ENCODE data around the gene SPNS3.
A peak's percentile ranks its signal among the peaks of the same experiment; 100 is the strongest.

The SPNS3 gene

GRCh38 chr17:4520894-4521600, 87.3 kb downstream of the SPNS3 start:
- H3K4me1 ChIP-seq (ENCODE audit: insufficient read depth, low read length, severe bottlenecking) = peaks cover 28% of the 10 kb centered on the region
- no peak for TF ChIP-seq EZH2 (IDR thresholded peaks at IDR 0.05; ENCODE audit: borderline replicate concordance, low read length)
- no peaks in the 10 kb centered on the region for H3K9me3 ChIP-seq (ENCODE audit: low read length)
- H4K20me1 ChIP-seq (ENCODE audit: insufficient read depth, low read length) = no peaks in the 10 kb centered on the region
- H3K36me3 ChIP-seq (ENCODE audit: insufficient read depth, low read length) = no peaks in the 10 kb centered on the region
- H3F3A ChIP-seq (ENCODE audit: insufficient read depth, low read length) = no peaks in the 10 kb centered on the region
- no peaks in the 10 kb centered on the region for H3K27me3 ChIP-seq (ENCODE audit: insufficient read depth, low read length)
- H3K9me2 ChIP-seq (ENCODE audit: low read depth, low read length) = no peaks in the 10 kb centered on the region
- no peak overlapping the region for H3K4me3 ChIP-seq (ENCODE audit: low read depth, low read length, poor library complexity, severe bottlenecking)
- H3K27ac ChIP-seq (ENCODE audit: low read depth, low read length, poor library complexity, severe bottlenecking) = no peak overlapping the region
- H2AFZ ChIP-seq (ENCODE audit: low read length) = no peak overlapping the region
- no peaks in the 10 kb centered on the region for H3K79me2 ChIP-seq (ENCODE audit: insufficient read depth, low read length)
- H3K4me2 ChIP-seq (ENCODE audit: low read length) = no peak overlapping the region
- H3K9ac ChIP-seq (ENCODE audit: low read length) = no peak overlapping the region

DNA sequence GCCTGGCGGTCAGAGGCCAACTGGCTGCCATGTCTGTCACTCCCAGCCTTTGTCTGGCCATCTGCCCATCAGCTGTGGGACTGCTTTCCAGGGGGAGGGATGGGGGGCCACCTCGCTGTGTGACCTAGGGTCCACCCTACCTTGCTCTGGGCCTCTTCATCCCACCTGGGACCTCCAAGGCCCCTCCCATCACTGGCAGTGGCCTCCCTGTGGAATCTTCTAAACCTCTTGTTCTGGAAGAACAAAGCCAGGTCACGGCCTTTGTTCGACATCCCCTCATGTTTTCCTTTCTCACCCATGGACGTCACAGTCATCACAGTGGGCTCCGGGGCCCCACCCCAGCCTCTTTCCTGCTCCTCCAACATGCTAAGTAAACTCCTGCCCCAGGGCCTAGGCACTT, 88.9 kb downstream of the SPNS3 start:
- peak overlapping the region; percentile 50 for H3K27ac ChIP-seq (ENCODE audit: low read depth, low read length, poor library complexity, severe bottlenecking)
- H3K79me2 ChIP-seq (ENCODE audit: insufficient read depth, low read length) = no peaks in the 10 kb centered on the region
- no peaks in the 10 kb centered on the region for H3K27me3 ChIP-seq (ENCODE audit: insufficient read depth, low read length)
- no peaks in the 10 kb centered on the region for H3K9me3 ChIP-seq (ENCODE audit: low read length)
- H2AFZ ChIP-seq (ENCODE audit: low read length) = no peak overlapping the region
- no peaks in the 10 kb centered on the region for H3K36me3 ChIP-seq (ENCODE audit: insufficient read depth, low read length)
- peaks cover 28% of the 10 kb centered on the region for H3K4me1 ChIP-seq (ENCODE audit: insufficient read depth, low read length, severe bottlenecking)
- H3K9me2 ChIP-seq (ENCODE audit: low read depth, low read length) = no peaks in the 10 kb centered on the region
- no peak overlapping the region for H3K4me2 ChIP-seq (ENCODE audit: low read length)
- no peaks in the 10 kb centered on the region for H4K20me1 ChIP-seq (ENCODE audit: insufficient read depth, low read length)
- H3K4me3 ChIP-seq (ENCODE audit: low read depth, low read length, poor library complexity, severe bottlenecking) = no peak overlapping the region
- TF ChIP-seq, protein P1, sequence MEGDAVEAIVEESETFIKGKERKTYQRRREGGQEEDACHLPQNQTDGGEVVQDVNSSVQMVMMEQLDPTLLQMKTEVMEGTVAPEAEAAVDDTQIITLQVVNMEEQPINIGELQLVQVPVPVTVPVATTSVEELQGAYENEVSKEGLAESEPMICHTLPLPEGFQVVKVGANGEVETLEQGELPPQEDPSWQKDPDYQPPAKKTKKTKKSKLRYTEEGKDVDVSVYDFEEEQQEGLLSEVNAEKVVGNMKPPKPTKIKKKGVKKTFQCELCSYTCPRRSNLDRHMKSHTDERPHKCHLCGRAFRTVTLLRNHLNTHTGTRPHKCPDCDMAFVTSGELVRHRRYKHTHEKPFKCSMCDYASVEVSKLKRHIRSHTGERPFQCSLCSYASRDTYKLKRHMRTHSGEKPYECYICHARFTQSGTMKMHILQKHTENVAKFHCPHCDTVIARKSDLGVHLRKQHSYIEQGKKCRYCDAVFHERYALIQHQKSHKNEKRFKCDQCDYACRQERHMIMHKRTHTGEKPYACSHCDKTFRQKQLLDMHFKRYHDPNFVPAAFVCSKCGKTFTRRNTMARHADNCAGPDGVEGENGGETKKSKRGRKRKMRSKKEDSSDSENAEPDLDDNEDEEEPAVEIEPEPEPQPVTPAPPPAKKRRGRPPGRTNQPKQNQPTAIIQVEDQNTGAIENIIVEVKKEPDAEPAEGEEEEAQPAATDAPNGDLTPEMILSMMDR (IDR thresholded peaks at IDR 0.05; ENCODE audit: low read length) = no peak
- TF ChIP-seq EZH2 (IDR thresholded peaks at IDR 0.05; ENCODE audit: borderline replicate concordance, low read length) = no peak
- no peaks in the 10 kb centered on the region for H3F3A ChIP-seq (ENCODE audit: insufficient read depth, low read length)
- no peak overlapping the region for H3K9ac ChIP-seq (ENCODE audit: low read length)

DNA sequence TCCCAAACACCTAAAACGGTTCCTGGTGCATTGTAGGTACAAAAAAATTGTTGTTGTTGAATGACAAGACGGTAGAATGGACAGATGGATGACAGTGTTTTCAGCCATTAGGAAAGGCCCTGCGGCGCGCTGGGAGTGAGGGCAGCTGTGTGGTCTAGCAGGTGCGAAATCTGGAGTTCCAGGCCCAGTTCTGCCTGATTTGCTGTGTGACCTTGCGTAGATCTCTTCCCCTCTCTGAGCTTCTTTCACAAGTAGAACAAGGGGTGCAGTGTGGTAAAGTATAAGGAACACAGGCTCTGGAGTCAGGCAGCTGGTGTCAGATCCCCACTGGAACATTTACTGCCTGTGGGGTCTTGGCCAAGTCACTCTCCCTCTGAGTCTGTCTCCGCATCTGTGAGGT, 90.2 kb downstream of the SPNS3 start:
- peak overlapping the region; percentile 39 for H3K4me2 ChIP-seq (ENCODE audit: low read length)

More for the DNA sequence above, 90.2 kb downstream of the SPNS3 start:
- Histone ChIP-seq H3K4me1 (ENCODE audit: insufficient read depth, low read length, severe bottlenecking) (peaks cover 22% of the 10 kb centered on the region), H3F3A (ENCODE audit: insufficient read depth, low read length) (no peaks in the 10 kb centered on the region), H2AFZ (ENCODE audit: low read length) (no peak overlapping the region), H3K4me3 (ENCODE audit: low read depth, low read length, poor library complexity, severe bottlenecking) (no peak overlapping the region), H3K9ac (ENCODE audit: low read length) (no peak overlapping the region), H3K9me3 (ENCODE audit: low read length) (no peaks in the 10 kb centered on the region), H3K27me3 (ENCODE audit: insufficient read depth, low read length) (no peaks in the 10 kb centered on the region), H4K20me1 (ENCODE audit: insufficient read depth, low read length) (no peaks in the 10 kb centered on the region), H3K27ac (ENCODE audit: low read depth, low read length, poor library complexity, severe bottlenecking) (peak overlapping the region; percentile 50), H3K79me2 (ENCODE audit: insufficient read depth, low read length) (no peaks in the 10 kb centered on the region), H3K36me3 (ENCODE audit: insufficient read depth, low read length) (no peaks in the 10 kb centered on the region), H3K9me2 (ENCODE audit: low read depth, low read length) (no peaks in the 10 kb centered on the region)
- no peak for TF ChIP-seq EZH2 (IDR thresholded peaks at IDR 0.05; ENCODE audit: borderline replicate concordance, low read length)
- TF ChIP-seq, protein P1 (IDR thresholded peaks at IDR 0.05; ENCODE audit: low read length) = no peak

All from OCI-LY1 (cell line).